PC-9 (cell line): Measurements from ENCODE around the gene ANO4. TPM values are rescaled to one million over a fixed set of nuclear protein-coding genes. Genes with fewer than 3 reads are reported as not detected.

Experiments
- BruUV-seq: library from RNA; stranded (reverse); fragments of 400-500 nt; replicated peaks from 2 replicates; lab custom pipeline; 2021; lab: Mats Ljungman, UMichigan
- CTCF ChIA-PET: fragments of 300-600 bp; sonication (Branson Sonifier 250); formaldehyde crosslinking; loops from one replicate; lab custom pipeline; 2022; ENCODE audit warnings: antibody characterized with exemption; lab: Charles Lee
- POLR2A ChIA-PET: fragments of 300-600 bp; sonication (Branson Sonifier 250); formaldehyde crosslinking; loops from one replicate; lab custom pipeline; 2022; ENCODE audit warnings: antibody characterized with exemption; ENCODE audit not compliant: unreplicated experiment; lab: Charles Lee
- DNase-seq, 2 experiments: peaks; one replicate each; pipeline versions ENCODE4 v3.0.0 to v3.0.0-alpha.2; 2015 to 2022; ENCODE audit warnings: mixed read lengths in 1 of 2
- H2AFZ ChIP-seq: fragments of 200-600 bp; sonication (generic); 2 replicates; pipeline ENCODE4 v1.8.1; 2017; ENCODE audit warnings: antibody characterized with exemption
- H3F3A ChIP-seq: fragments of 200-600 bp; sonication (generic); 2 replicates; pipeline ENCODE4 v1.8.1; 2017; ENCODE audit warnings: antibody characterized with exemption, mild to moderate bottlenecking, low read depth; ENCODE audit not compliant: insufficient read depth
- H3K27ac ChIP-seq: fragments of 200-600 bp; sonication (generic); 2 replicates; pipeline ENCODE4 v1.6.1; 2016; ENCODE audit warnings: mixed run types
- H3K27me3 ChIP-seq: fragments of 200-600 bp; sonication (generic); 2 replicates; pipeline ENCODE4 v1.6.1; 2016; ENCODE audit warnings: low read depth, mixed run types; ENCODE audit not compliant: insufficient read depth
- H3K36me3 ChIP-seq: fragments of 200-600 bp; sonication (generic); 2 replicates; pipeline ENCODE4 v1.6.1; 2016; ENCODE audit warnings: low read depth, mixed run types
- H3K4me1 ChIP-seq: fragments of 200-600 bp; sonication (generic); replicated peaks from 2 replicates; pipeline ENCODE4 v1.6.1; 2016; ENCODE audit warnings: mixed run types; ENCODE audit not compliant: insufficient read depth
- H3K4me2 ChIP-seq: fragments of 200-600 bp; sonication (generic); 2 replicates; pipeline ENCODE4 v1.6.1; 2017; ENCODE audit warnings: mixed run types
- H3K4me3 ChIP-seq: fragments of 200-600 bp; sonication (generic); 2 replicates; pipeline ENCODE4 v1.6.1; 2016; ENCODE audit warnings: mixed run types
- H3K79me2 ChIP-seq: fragments of 200-600 bp; sonication (generic); 2 replicates; pipeline ENCODE4 v1.6.1; 2017; ENCODE audit warnings: low read depth, mixed run types
- H3K9me2 ChIP-seq: fragments of 200-600 bp; sonication (generic); 2 replicates; pipeline ENCODE4 v1.8.1; 2017; ENCODE audit warnings: mild to moderate bottlenecking; ENCODE audit not compliant: insufficient read depth
- H3K9me3 ChIP-seq: fragments of 200-600 bp; sonication (generic); 2 replicates; pipeline ENCODE4 v1.8.1; 2016; ENCODE audit warnings: low read depth; ENCODE audit not compliant: insufficient read depth
- H4K20me1 ChIP-seq: fragments of 200-600 bp; sonication (generic); 2 replicates; pipeline ENCODE4 v1.8.1; 2017; ENCODE audit not compliant: insufficient read depth
- CTCF ChIP-seq: fragments of 200-600 bp; sonication (generic); conservative IDR thresholded peaks from 2 replicates; pipeline ENCODE4 v1.6.1; 2017; ENCODE audit warnings: mixed run types, antibody characterized with exemption, mild to moderate bottlenecking, moderate library complexity
- EZH2 ChIP-seq: fragments of 200-600 bp; sonication (generic); IDR thresholded peaks from 2 replicates; pipeline ENCODE4 v1.8.0; 2017; ENCODE audit warnings: antibody characterized with exemption, low read depth
- intact Hi-C: fragments of 100-400 bp; cut with micrococcal nuclease; formaldehyde crosslinking; loops from one replicate; pipeline ENCODE4 v1.10.0; 2022; ENCODE audit not compliant: unreplicated experiment
- total RNA-seq: library from RNA; stranded (reverse); gene quantifications from 2 replicates; pipeline ENCODE4 v1.2.3, GENCODE V29; 2021

Gene ANO4
- total RNA-seq, 1 experiment from 2014 or later = not detected

GRCh38 chr12:100904270-100904669 lies 109.7 kb downstream of the ANO4 start:
- intact Hi-C loops = no loop called here
- no peaks in the 10 kb centered on the region for H3F3A ChIP-seq
- H3K9me3 ChIP-seq = no peaks in the 10 kb centered on the region
- H3K9me2 ChIP-seq = no peaks in the 10 kb centered on the region; the same call in 1 of the 2 replicates
- no peak for DNase-seq
- no peak overlapping the region for H3K4me2 ChIP-seq
- TF ChIP-seq CTCF (no peak), EZH2 (no peak)
- no TSS peak for BruUV-seq
- no peak overlapping the region for H3K4me3 ChIP-seq
- no peaks in the 10 kb centered on the region for H3K27me3 ChIP-seq
- H3K79me2 ChIP-seq = no peaks in the 10 kb centered on the region
- no peaks in the 10 kb centered on the region for H3K36me3 ChIP-seq
- no peak overlapping the region for H3K27ac ChIP-seq
- H3K4me1 ChIP-seq = no peaks in the 10 kb centered on the region
- ChIA-PET CTCF (no interaction called here), POLR2A (no interaction called here)
- no peak overlapping the region for H2AFZ ChIP-seq
- H4K20me1 ChIP-seq = no peaks in the 10 kb centered on the region

- Histone ChIP-seq H3K9me2 (no peaks in the 10 kb centered on the region), H3K79me2 (no peaks in the 10 kb centered on the region), H3K4me3 (no peak overlapping the region), H3K4me2 (no peak overlapping the region), H3K27ac (no peak overlapping the region), H3K9me3 (no peaks in the 10 kb centered on the region), H3K4me1 (no peaks in the 10 kb centered on the region), H3F3A (no peaks in the 10 kb centered on the region), H2AFZ (no peak overlapping the region), H3K36me3 (no peaks in the 10 kb centered on the region), H4K20me1 (no peaks in the 10 kb centered on the region), H3K27me3 (peaks cover 6% of the 10 kb centered on the region; the same call in 1 of the 2 replicates)
- TF ChIP-seq EZH2 = no peak
- no peak for TF ChIP-seq CTCF
- POLR2A ChIA-PET = no interaction called here
- no TSS peak for BruUV-seq
- CTCF ChIA-PET = no interaction called here
- DNase-seq = no peak
- intact Hi-C loops = no loop called here
Measured at GRCh38 chr12:100908501-100908900, 113.9 kb downstream of the ANO4 start.

- Histone ChIP-seq H3K27ac (no peak overlapping the region), H3K36me3 (no peaks in the 10 kb centered on the region), H2AFZ (no peak overlapping the region), H3K4me1 (no peaks in the 10 kb centered on the region), H3K9me2 (no peaks in the 10 kb centered on the region), H3K9me3 (no peaks in the 10 kb centered on the region), H3K4me3 (no peak overlapping the region), H3K4me2 (no peak overlapping the region), H3F3A (no peaks in the 10 kb centered on the region), H4K20me1 (no peaks in the 10 kb centered on the region), H3K79me2 (no peaks in the 10 kb centered on the region), H3K27me3 (peaks cover 6% of the 10 kb centered on the region; the same call in 1 of the 2 replicates)
- no TSS peak for BruUV-seq
- TF ChIP-seq EZH2 = no peak
- no peak for TF ChIP-seq CTCF
- intact Hi-C loops = no loop called here
- ChIA-PET POLR2A (interaction anchor here (0.5 to 1.0 kb wide), 2 partner anchors 24 to 56 kb away, joined by 3 read pairs; no protein-coding TSS in a partner anchor), CTCF (no interaction called here)
- no peak for DNase-seq
Measured at GRCh38 chr12:100913872-100914592, 119.5 kb downstream of the ANO4 start.
